Left ventricle myocardium inferior (tissue), 1 donor: ENCODE measurements around the gene ST3GAL3. TPM values are rescaled to one million over a fixed set of nuclear protein-coding genes. Genes with fewer than 3 reads are reported as not detected.

Experiments
- DNase-seq: peaks from one replicate; pipeline ENCODE4 v3.0.0-alpha.2; 2020
- H3K27ac ChIP-seq: fragments of 200-600 bp; replicated peaks from 2 replicates; pipeline ENCODE4 v1.8.0; 2021
- H3K27me3 ChIP-seq: fragments of 200-600 bp; 2 replicates; pipeline ENCODE4 v1.8.0; 2021; ENCODE audit warnings: low read depth
- H3K36me3 ChIP-seq: fragments of 200-600 bp; 2 replicates; pipeline ENCODE4 v1.8.0; 2021
- H3K4me1 ChIP-seq: fragments of 200-600 bp; 2 replicates; pipeline ENCODE4 v1.8.0; 2021
- H3K4me3 ChIP-seq: fragments of 200-600 bp; 2 replicates; pipeline ENCODE4 v1.8.0; 2021; ENCODE audit warnings: mild to moderate bottlenecking, moderate library complexity
- H3K9me3 ChIP-seq: fragments of 200-600 bp; replicated peaks from 2 replicates; pipeline ENCODE4 v1.8.0; 2021
- intact Hi-C: fragments of 100-400 bp; cut with micrococcal nuclease; formaldehyde crosslinking; loops from one replicate; pipeline ENCODE4 v1.11.0; 2022
- total RNA-seq: library from RNA; stranded (reverse); fragmentation: NEBNext Ultra II Directional; extraction: Animal tissue kit (Norgen Biotek cat#: 25700); gene quantifications from one replicate; pipeline ENCODE4 v1.2.1, GENCODE V29; 2021
- TF ChIP-seq, protein P1 (sequence below): fragments of 200-600 bp; IDR thresholded peaks from 2 replicates; pipeline ENCODE4 v1.8.0; 2021; ENCODE audit warnings: antibody characterized with exemption, mild to moderate bottlenecking, borderline replicate concordance
- donor health status: DM: no; HTN: yes; CAD: no; lungs with severe emphysema.

Gene ST3GAL3
- total RNA-seq, 1 donor from 2014 or later: 29.9 TPM

DNA sequence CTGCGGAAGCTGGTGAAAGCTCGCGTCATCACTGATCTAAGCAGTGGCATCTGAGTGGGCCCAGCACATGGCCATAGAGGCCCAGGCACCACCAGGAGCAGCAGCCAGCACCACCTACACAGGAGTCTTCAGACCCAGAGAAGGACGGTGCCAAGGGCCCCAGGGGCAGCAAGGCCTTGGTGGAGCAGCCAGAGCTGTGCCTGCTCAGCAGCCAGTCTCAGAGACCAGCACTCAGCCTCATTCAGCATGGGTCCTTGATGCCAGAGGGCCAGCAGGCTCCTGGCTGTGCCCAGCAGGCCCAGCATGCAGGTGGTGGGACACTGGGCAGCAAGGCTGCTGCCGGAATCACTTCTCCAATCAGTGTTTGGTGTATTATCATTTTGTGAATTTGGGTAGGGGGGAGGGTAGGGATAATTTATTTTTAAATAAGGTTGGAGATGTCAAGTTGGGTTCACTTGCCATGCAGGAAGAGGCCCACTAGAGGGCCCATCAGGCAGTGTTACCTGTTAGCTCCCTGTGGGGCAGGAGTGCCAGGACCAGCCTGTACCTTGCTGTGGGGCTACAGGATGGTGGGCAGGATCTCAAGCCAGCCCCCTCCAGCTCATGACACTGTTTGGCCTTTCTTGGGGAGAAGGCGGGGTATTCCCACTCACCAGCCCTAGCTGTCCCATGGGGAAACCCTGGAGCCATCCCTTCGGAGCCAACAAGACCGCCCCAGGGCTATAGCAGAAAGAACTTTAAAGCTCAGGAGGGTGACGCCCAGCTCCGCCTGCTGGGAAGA is 223.0 kb downstream of the ST3GAL3 start:
- TF ChIP-seq, protein P1, sequence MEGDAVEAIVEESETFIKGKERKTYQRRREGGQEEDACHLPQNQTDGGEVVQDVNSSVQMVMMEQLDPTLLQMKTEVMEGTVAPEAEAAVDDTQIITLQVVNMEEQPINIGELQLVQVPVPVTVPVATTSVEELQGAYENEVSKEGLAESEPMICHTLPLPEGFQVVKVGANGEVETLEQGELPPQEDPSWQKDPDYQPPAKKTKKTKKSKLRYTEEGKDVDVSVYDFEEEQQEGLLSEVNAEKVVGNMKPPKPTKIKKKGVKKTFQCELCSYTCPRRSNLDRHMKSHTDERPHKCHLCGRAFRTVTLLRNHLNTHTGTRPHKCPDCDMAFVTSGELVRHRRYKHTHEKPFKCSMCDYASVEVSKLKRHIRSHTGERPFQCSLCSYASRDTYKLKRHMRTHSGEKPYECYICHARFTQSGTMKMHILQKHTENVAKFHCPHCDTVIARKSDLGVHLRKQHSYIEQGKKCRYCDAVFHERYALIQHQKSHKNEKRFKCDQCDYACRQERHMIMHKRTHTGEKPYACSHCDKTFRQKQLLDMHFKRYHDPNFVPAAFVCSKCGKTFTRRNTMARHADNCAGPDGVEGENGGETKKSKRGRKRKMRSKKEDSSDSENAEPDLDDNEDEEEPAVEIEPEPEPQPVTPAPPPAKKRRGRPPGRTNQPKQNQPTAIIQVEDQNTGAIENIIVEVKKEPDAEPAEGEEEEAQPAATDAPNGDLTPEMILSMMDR: peak; percentile 53
- H3K36me3 ChIP-seq: peaks cover 14% of the 10 kb centered on the region
- peaks cover 28% of the 10 kb centered on the region for H3K27me3 ChIP-seq
- DNase-seq: no peak
- H3K9me3 ChIP-seq: no peaks in the 10 kb centered on the region
- intact Hi-C loops: no loop called here
- H3K4me1 ChIP-seq: peaks cover 23% of the 10 kb centered on the region
- H3K27ac ChIP-seq: no peak overlapping the region
- H3K4me3 ChIP-seq: no peak overlapping the region

DNA sequence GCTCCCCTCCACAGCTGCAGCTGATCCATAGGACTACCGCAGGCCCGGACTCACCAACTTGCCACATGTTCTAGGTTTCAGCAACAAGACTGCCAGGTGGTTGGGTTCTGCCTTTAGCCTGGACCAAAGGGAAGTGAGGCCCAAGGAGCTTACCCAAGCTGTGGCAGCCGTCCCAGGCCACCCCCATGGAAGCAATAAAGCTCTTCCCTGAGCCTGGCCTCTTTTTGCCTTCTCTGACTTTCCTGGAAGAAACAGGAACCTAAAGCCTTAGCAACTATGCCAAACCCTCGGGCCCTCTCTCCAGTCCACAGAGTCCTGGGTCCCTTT is 223.6 kb downstream of the ST3GAL3 start:
- Histone ChIP-seq H3K4me1 (peaks cover 28% of the 10 kb centered on the region), H3K4me3 (no peak overlapping the region), H3K9me3 (no peaks in the 10 kb centered on the region), H3K36me3 (peaks cover 9% of the 10 kb centered on the region), H3K27ac (no peak overlapping the region), H3K27me3 (peaks cover 34% of the 10 kb centered on the region)
- no peak for DNase-seq
- TF ChIP-seq, protein P1: no peak
- intact Hi-C loops: no loop called here

DNA sequence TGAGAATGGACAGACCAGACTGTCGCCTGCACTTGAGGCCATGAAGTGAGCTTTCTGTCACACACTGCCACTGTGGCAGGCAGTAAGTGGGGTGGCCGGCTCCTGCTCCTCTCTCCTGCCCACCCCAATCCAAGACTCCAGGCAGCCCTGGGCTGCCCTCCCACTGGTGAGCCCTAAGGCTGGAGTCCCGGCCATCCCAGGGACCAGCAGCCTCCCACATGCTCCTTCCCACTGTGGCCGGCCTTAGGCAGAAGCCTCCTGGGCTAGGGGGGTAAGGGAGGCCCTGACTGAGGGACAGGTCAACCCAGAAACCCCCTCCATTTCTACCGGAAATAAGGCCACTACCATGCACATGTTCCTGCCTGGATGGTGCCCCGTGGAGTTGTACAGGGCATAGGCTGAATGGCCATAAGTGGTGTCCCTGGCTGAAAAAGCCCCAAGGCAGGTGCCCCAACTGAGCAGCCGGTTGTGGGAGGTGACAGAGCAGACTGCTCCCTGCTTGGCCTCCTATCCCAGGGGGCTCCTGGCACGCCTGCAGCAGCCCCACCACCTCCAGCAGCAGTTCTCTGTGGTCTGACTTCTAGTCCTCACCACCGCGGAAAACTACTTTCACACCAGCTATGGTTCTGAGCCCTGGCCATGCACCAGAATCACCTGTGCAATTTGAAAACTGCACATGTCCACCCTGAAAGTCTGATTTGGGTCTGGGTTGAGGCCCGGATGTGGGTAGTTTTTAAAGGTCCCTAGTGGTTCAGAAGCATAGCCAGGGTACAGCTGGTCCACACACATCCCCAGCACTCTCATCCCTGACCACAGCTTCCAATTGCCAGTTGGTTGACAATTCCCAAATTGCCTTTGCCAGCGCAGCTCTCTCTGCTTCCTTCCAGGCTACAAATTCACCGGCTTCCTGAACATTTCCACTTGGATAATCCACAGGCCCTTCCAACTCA is 224.7 kb downstream of the ST3GAL3 start:
- H3K36me3 ChIP-seq: no peaks in the 10 kb centered on the region
- intact Hi-C loops: no loop called here
- H3K27ac ChIP-seq: no peak overlapping the region
- no peak overlapping the region for H3K4me3 ChIP-seq
- H3K4me1 ChIP-seq: peaks cover 36% of the 10 kb centered on the region
- DNase-seq: no peak
- H3K27me3 ChIP-seq: peaks cover 40% of the 10 kb centered on the region
- TF ChIP-seq, protein P1: no peak
- H3K9me3 ChIP-seq: no peaks in the 10 kb centered on the region

DNA sequence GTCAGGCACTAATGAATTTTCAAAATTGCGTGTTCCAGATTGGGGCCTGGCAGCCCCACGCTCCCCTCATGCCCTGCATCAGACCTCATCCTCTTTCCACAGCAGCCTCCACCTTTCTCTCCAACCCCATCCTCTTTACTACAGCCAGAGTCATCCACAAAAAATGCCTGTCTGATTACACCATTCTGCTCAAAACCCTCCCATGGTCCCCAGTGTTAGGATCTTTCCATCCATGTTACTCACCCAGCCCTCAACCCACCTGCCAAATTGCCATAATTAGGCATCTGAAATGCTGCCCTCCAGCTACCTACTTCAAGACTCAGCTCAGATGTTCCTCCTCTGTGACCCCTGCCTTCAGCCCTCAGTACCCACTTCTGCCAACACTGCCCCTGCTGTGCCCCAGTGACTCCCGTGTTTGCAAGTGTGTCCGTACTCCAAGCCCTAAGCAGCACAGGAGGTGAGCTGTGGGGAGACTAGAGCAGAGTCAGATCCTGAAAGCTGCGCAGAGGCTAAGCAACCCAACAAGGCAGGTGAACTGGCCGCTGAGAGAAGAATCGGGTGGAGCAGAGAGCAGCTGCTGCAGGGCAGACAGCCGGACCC is 225.6 kb downstream of the ST3GAL3 start:
- no peak overlapping the region for H3K27ac ChIP-seq
- no peak for DNase-seq
- H3K4me1 ChIP-seq: peaks cover 36% of the 10 kb centered on the region
- TF ChIP-seq, protein P1: no peak
- H3K27me3 ChIP-seq: peaks cover 40% of the 10 kb centered on the region
- intact Hi-C loops: no loop called here
- no peaks in the 10 kb centered on the region for H3K9me3 ChIP-seq
- peak overlapping the region; percentile 59 for H3K4me3 ChIP-seq
- no peaks in the 10 kb centered on the region for H3K36me3 ChIP-seq

DNA sequence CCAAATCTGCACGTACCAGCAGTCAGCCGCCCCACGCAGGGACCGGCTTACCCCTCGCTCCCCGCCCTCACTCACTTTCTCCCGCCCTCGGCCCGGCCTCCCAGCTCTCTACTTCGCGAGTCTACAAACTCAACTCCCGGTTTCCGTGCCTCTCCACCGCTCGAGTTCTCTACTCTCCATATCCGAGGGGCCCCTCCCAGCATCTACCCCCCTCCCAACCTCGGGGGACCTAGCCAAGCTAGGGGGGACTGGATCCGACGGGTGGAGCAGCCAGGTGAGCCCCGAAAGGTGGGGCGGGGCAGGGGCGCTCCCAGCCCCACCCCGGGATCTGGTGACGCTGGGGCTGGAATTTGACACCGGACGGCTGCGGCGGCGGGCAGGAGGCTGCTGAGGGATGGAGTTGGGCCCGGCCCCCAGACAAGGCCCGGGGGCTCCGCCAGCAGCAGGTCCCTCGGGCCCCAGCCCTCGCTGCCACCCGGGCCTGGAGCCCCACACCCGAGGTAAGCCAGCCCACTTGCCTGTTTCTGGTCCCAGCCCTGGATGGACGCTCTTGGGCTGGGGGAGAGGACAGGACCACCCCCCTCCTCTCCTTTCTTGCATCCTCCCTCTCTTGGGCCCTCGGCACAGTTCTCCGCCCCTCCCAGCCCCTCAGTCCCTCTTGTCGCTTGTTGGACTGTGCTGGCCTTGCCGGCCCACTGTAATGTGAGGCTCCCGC is 226.2 kb downstream of the ST3GAL3 start, which contains the start of gene ARTN:
TSS of gene ARTN (plus strand) at position 416 of the 715 bp plus-strand sequence. CDS start 1,856 bp downstream, outside the sequence.
- peak within 1 kb of the TSS; percentile 59 for H3K4me3 ChIP-seq
- peaks cover 39% of the 10 kb centered on the region for H3K4me1 ChIP-seq
- peaks cover 40% of the 10 kb centered on the region for H3K27me3 ChIP-seq
- no peaks in the 10 kb centered on the region for H3K9me3 ChIP-seq
- H3K27ac ChIP-seq: no peak within 1 kb of the TSS
- DNase-seq: no peak
- TF ChIP-seq, protein P1: no peak
- intact Hi-C loops: no loop called here
- no peaks in the 10 kb centered on the region for H3K36me3 ChIP-seq
